LNCAP (cell line): ENCODE measurements around the gene SMYD2.

Experiments used
- CTCF ChIP-seq: fragments of 450-650 bp; IDR thresholded peaks from 2 replicates; pipeline ENCODE4 v1.5.1; 2017; ENCODE audit warnings: mild to moderate bottlenecking

SMYD2 gene

GRCh38 chr1:214301526-214301925 lies 20.6 kb downstream of the SMYD2 start:
- no peak for TF ChIP-seq CTCF

GRCh38 chr1:214303141-214303930 lies 22.4 kb downstream of the SMYD2 start:
- no peak for TF ChIP-seq CTCF

- TF ChIP-seq CTCF = no peak
These were observed 24.3 kb downstream of the SMYD2 start for GRCh38 chr1:214305164-214305751.

- no peak for TF ChIP-seq CTCF
These were observed 25.3 kb downstream of the SMYD2 start for GRCh38 chr1:214306269-214306668.

- no peak for TF ChIP-seq CTCF
These were observed 29.1 kb downstream of the SMYD2 start for GRCh38 chr1:214310010-214310409.

GRCh38 chr1:214310777-214311690 lies 30.1 kb downstream of the SMYD2 start:
- TF ChIP-seq CTCF = no peak

GRCh38 chr1:214312530-214313051 lies 31.6 kb downstream of the SMYD2 start:
- TF ChIP-seq CTCF = no peak
